Sigmoid colon (tissue), 7 donors: ENCODE data around the gene TRIO. TPM values are rescaled to one million over a fixed set of nuclear protein-coding genes. Genes with fewer than 3 reads are reported as not detected.

Experiments used
- DNase-seq: peaks from one replicate; pipeline ENCODE4 v3.0.0-alpha.2; 2019
- H3K27ac ChIP-seq, 4 donors: fragments of 200-600 bp; sonication (generic); one replicate each; pipeline ENCODE4 v1.5.1; 2016 to 2019; ENCODE audit warnings: mild to moderate bottlenecking in 1 of 4
- H3K27me3 ChIP-seq, 3 donors: fragments of 200-600 bp; sonication (generic); one replicate each; pipeline ENCODE4 v1.5.1; 2019; ENCODE audit warnings: mild to moderate bottlenecking in 1 of 3
- H3K36me3 ChIP-seq, 4 donors: fragments of 200-600 bp; sonication (generic); one replicate each; pipeline ENCODE4 v1.5.1; 2016 to 2019
- H3K4me1 ChIP-seq, 4 donors: fragments of 200-600 bp; sonication (generic); one replicate each; pipeline ENCODE4 v1.5.1; 2017 to 2019
- H3K4me3 ChIP-seq, 4 donors: fragments of 200-600 bp; sonication (generic); one replicate each; pipeline ENCODE4 v1.5.1; 2017 to 2019; ENCODE audit warnings: mild to moderate bottlenecking in 2 of 4, moderate library complexity in 1 of 4
- H3K9me3 ChIP-seq, 4 donors: fragments of 200-600 bp in 3 of 4; sonication (generic) in 3 of 4; one replicate each; pipeline versions ENCODE4 v1.5.1 to v1.6.1; 2013 to 2019
- CTCF ChIP-seq, 4 experiments: fragments of 450-650 bp in 3 of 4; fragments of 200-600 bp in 1 of 4; IDR thresholded peaks; one replicate each; pipeline ENCODE4 v1.5.1; 2016 to 2019; ENCODE audit warnings: antibody characterized with exemption in 4 of 4, mild to moderate bottlenecking in 3 of 4, moderate library complexity in 2 of 4
- EP300 ChIP-seq, 4 donors: sonication (generic); formaldehyde crosslinking; IDR thresholded peaks; one replicate each; pipeline ENCODE4 v1.6.1; 2017; ENCODE audit warnings: antibody characterized with exemption in 4 of 4
- POLR2A ChIP-seq, 2 donors: fragments of 450-650 bp; IDR thresholded peaks; one replicate each; pipeline ENCODE4 v1.6.1; 2016; ENCODE audit warnings: antibody characterized with exemption in 2 of 2, mild to moderate bottlenecking in 2 of 2, moderate library complexity in 2 of 2
- POLR2AphosphoS5 ChIP-seq, 4 donors: sonication (generic); formaldehyde crosslinking; IDR thresholded peaks; one replicate each; pipeline ENCODE4 v1.6.1; 2017; ENCODE audit warnings: antibody characterized with exemption in 4 of 4
- WGBS, 2 donors: extraction: QIAGEN DNeasy Blood & Tissue Kit; methylation state at CpG; one replicate each; pipeline ENCODE4 v1.1.7; 2013; 5-methylcytosine and 5-hydroxymethylcytosine counted together
- intact Hi-C: fragments of 100-400 bp; cut with DNase I; formaldehyde crosslinking; loops from one replicate; pipeline ENCODE4 v1.15.1; 2023
- polyA plus RNA-seq, 3 donors: library from polyadenylated mRNA; stranded (reverse); fragments of 200-250 nt; gene quantifications; one replicate each; pipeline ENCODE4 v1.2.3, GENCODE V29; 2013
- total RNA-seq, 4 donors: library from RNA; depleted of rRNA; stranded (reverse); fragments of >200 nt; gene quantifications; one replicate each; pipeline ENCODE4 v1.1.0, GENCODE V29; 2016
- donor health status: healthy with polysubstance abuse.
- donor health status: Bipolar disorder and iron deficiency.
- donor health status: healthy.

The TRIO gene
- total and polyA plus RNA-seq, 7 donors, result 34.8 to 300 (median 119) TPM

- peaks cover 0 to 19% (median 10%) of the 10 kb centered on the region in 4 donors for H3K4me1 ChIP-seq
- H3K9me3 ChIP-seq, result no peaks in the 10 kb centered on the region
- intact Hi-C loops, result no loop called here
- 81 to 83% methylated on average over 12 of the region's 12 CpGs for WGBS, 2 donors
- TF ChIP-seq EP300 (IDR thresholded peaks at IDR 0.05) (no peak), CTCF (IDR thresholded peaks at IDR 0.05) (no peak), POLR2A (IDR thresholded peaks at IDR 0.05) (no peak), POLR2AphosphoS5 (IDR thresholded peaks at IDR 0.05) (no peak)
- no peak for DNase-seq
- H3K36me3 ChIP-seq, result peaks cover 5 to 52% (median 19%) of the 10 kb centered on the region in 4 donors
- H3K4me3 ChIP-seq, result no peak overlapping the region
- no peak overlapping the region for H3K27ac ChIP-seq
- no peaks in the 10 kb centered on the region for H3K27me3 ChIP-seq
Measured at GRCh38 chr5:14316471-14316870, 173.3 kb downstream of the TRIO start.

GRCh38 chr5:14319102-14319501, 176.0 kb downstream of the TRIO start:
- TF ChIP-seq CTCF (IDR thresholded peaks at IDR 0.05) (no peak), EP300 (IDR thresholded peaks at IDR 0.05) (no peak), POLR2A (IDR thresholded peaks at IDR 0.05) (no peak), POLR2AphosphoS5 (IDR thresholded peaks at IDR 0.05) (no peak)
- Histone ChIP-seq H3K4me1 (peaks cover 0 to 13% (median 4%) of the 10 kb centered on the region in 4 donors), H3K36me3 (peaks cover 5 to 53% (median 19%) of the 10 kb centered on the region in 4 donors), H3K9me3 (no peaks in the 10 kb centered on the region), H3K27me3 (no peaks in the 10 kb centered on the region), H3K4me3 (no peak overlapping the region), H3K27ac (no peak overlapping the region)
- intact Hi-C loops, result no loop called here
- WGBS, 2 donors, result 67 to 78% methylated on average over 1 of the region's 1 CpG
- no peak for DNase-seq

GRCh38 chr5:14321936-14322335, 178.8 kb downstream of the TRIO start:
- intact Hi-C loops, result no loop called here
- H3K4me3 ChIP-seq, result no peak overlapping the region
- DNase-seq, result no peak
- H3K36me3 ChIP-seq, result peaks cover 5 to 52% (median 13%) of the 10 kb centered on the region in 4 donors
- H3K27ac ChIP-seq, result no peak overlapping the region
- no peaks in the 10 kb centered on the region for H3K27me3 ChIP-seq
- WGBS, 2 donors, result 94 to 95% methylated on average over 3 of the region's 3 CpGs
- H3K9me3 ChIP-seq, result no peaks in the 10 kb centered on the region
- H3K4me1 ChIP-seq, result peaks cover 0 to 9% (median 4%) of the 10 kb centered on the region in 4 donors
- TF ChIP-seq POLR2AphosphoS5 (IDR thresholded peaks at IDR 0.05) (no peak), CTCF (IDR thresholded peaks at IDR 0.05) (no peak), EP300 (IDR thresholded peaks at IDR 0.05) (no peak), POLR2A (IDR thresholded peaks at IDR 0.05) (no peak)

GRCh38 chr5:14322437-14323187, 179.5 kb downstream of the TRIO start:
- H3K9me3 ChIP-seq, result no peaks in the 10 kb centered on the region
- H3K27ac ChIP-seq, result no peak overlapping the region
- H3K4me3 ChIP-seq, result no peak overlapping the region
- no peak for DNase-seq
- peaks cover 0 to 45% (median 6%) of the 10 kb centered on the region in 4 donors for H3K36me3 ChIP-seq
- H3K4me1 ChIP-seq, result peaks cover 0 to 12% (median 4%) of the 10 kb centered on the region in 4 donors
- H3K27me3 ChIP-seq, result no peaks in the 10 kb centered on the region
- TF ChIP-seq POLR2AphosphoS5 (IDR thresholded peaks at IDR 0.05), result no peak
- no peak for TF ChIP-seq CTCF (IDR thresholded peaks at IDR 0.05)
- TF ChIP-seq POLR2A (IDR thresholded peaks at IDR 0.05), result no peak
- TF ChIP-seq EP300 (IDR thresholded peaks at IDR 0.05), result no peak
- intact Hi-C loops, result no loop called here
- WGBS, 2 donors, result 80 to 90% methylated on average over 4 of the region's 4 CpGs
